Astrocyte of the cerebellum (primary cell): ENCODE measurements around the gene SFI1.

Experiments
- DNase-seq: peaks from one replicate; pipeline ENCODE4 v3.0.0-alpha.2; 2011; ENCODE audit warnings: low read depth
- H3K4me3 ChIP-seq: 2 replicates; pipeline ENCODE4 v1.5.1; 2011; ENCODE audit warnings: mild to moderate bottlenecking, low read depth, low read length, moderate library complexity
- in situ Hi-C: cut with HindIII; loops from 2 replicates; pipeline ENCODE4 v1.10.0; 2017; ENCODE audit warnings: low sequenced_read_pairs
- TF ChIP-seq, protein P1 (sequence below): IDR thresholded peaks from 2 replicates; pipeline ENCODE4 v1.5.1; 2012; ENCODE audit warnings: low read length, low read depth, moderate library complexity, mild to moderate bottlenecking; ENCODE audit errors: missing control alignments

The SFI1 gene

DNA sequence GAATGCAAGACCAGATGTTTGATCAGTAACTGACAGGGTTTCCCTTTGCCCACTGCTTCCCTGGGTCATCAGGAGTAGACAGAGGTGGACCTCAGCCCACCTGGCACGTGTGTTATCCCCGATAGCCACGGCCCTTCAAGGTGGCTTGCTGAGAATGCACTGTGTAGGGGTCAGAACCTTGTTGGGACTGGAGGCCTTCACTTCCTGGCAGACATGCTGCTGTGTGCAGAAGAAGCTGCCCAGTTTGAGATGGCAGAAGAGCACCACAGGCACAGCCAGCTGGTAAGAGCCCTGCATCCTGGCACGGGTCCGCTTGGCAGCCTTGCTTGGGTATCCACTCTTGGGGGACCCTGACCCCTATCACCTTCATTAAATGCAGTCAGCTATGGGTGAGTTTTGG is 81.8 kb downstream of the SFI1 start:
- no peak for DNase-seq
- no peak overlapping the region for H3K4me3 ChIP-seq
- TF ChIP-seq, protein P1, sequence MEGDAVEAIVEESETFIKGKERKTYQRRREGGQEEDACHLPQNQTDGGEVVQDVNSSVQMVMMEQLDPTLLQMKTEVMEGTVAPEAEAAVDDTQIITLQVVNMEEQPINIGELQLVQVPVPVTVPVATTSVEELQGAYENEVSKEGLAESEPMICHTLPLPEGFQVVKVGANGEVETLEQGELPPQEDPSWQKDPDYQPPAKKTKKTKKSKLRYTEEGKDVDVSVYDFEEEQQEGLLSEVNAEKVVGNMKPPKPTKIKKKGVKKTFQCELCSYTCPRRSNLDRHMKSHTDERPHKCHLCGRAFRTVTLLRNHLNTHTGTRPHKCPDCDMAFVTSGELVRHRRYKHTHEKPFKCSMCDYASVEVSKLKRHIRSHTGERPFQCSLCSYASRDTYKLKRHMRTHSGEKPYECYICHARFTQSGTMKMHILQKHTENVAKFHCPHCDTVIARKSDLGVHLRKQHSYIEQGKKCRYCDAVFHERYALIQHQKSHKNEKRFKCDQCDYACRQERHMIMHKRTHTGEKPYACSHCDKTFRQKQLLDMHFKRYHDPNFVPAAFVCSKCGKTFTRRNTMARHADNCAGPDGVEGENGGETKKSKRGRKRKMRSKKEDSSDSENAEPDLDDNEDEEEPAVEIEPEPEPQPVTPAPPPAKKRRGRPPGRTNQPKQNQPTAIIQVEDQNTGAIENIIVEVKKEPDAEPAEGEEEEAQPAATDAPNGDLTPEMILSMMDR = no peak
- in situ Hi-C loops = no loop called here

DNA sequence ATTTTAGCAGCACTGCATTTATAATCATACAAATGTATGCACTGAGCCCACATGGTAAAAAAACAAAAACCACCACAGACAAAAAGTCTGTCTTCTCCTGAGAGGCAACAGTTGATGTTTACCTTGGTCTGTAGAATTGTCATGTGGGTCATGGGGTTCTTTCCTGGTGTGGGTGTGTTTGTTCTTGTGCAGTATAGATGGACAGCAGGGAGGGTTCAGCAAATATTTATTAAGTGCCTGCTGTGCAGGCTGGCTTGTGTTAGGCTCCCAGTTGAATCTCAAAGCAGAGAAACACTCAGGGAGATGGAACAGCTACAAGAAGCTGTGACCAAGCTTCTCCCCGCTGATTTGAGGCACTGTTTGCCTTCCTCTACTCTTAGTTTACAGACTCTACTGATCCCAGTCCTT is 83.5 kb downstream of the SFI1 start:
- DNase-seq = no peak
- TF ChIP-seq, protein P1 = no peak
- no peak overlapping the region for H3K4me3 ChIP-seq
- in situ Hi-C loops = no loop called here

DNA sequence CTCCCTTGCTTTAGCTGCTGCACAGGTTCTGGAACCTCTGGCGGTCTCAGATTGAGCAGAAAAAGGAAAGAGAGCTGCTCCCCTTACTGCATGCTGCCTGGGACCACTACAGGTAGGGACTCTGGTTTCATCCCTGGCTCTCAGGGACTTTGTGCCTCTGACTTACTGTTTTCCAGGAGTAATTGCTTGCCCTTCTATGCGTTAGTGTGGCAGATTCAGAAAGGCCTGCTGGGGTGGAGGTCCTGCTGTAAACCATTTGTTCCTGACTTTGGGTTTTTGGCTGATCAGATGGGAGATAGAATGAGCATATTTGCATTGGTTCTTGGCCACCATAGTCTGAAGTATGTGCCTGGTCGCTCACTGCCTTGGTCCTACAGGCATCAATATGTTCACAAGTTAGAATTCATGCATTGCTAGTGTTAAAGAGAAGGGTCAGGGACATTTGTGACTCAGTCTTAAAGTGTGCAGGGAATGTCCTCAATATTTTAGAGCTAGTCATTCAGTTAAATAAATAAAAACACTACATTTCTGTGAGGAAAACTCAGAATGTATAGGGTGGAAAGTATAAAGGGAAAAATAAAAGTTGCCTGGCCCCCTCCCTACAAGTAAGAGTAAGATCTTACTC is 87.6 kb downstream of the SFI1 start:
- no peak overlapping the region for H3K4me3 ChIP-seq
- in situ Hi-C loops = no loop called here
- TF ChIP-seq, protein P1 = no peak
- no peak for DNase-seq

DNA sequence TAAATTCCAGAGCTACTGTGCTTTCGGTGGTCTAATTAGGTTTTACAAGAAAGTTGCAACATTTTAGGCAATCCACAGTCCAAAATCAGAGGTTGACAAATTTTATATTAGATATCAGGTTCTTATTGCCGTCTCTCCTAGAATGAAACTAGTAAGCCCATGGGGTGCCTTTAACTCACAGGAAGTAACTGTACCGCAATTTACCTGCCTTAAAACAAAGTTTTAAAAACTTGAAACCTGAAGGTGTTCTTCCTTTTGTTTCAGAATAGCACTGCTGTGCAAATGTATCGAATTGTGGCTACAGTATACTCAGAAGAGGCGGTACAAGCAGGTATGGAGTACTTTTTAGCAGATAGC is 88.4 kb downstream of the SFI1 start:
- in situ Hi-C loops = no loop called here
- DNase-seq = no peak
- TF ChIP-seq, protein P1 = no peak
- H3K4me3 ChIP-seq = no peak overlapping the region

DNA sequence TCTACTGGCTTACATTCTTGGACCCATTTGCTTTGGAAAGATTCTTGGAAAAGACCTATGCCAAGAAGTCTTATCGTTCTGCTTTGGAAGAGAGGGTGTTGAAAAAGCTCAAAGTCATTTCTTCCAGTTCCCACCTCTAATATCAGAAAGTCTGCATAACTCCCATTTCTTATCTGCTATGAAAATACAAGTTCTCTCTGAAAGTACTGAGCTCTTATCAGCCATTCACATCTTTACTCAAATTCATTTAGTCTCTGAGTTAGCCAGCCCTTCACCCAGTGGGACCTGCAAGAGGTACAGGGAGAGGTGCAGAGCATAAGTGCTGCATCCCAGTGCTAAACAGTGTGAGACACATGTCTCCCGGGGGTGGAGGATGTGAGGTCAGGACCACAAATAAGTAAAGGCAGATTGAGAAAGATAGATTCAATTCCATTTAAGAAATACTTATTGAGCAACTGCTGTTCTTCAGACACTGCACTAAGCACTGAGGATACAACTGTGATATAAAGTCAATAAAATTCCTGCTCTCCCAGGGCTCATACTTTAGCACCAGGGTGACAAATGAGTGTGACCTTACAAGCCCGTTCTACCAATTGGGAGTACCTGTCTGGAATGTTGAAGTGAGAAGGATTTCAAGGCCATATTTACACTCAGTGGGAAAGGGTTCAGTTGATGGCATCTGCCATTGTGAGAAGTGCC is 89.0 kb downstream of the SFI1 start:
- DNase-seq = no peak
- TF ChIP-seq, protein P1 = no peak
- in situ Hi-C loops = no loop called here
- H3K4me3 ChIP-seq = no peak overlapping the region

DNA sequence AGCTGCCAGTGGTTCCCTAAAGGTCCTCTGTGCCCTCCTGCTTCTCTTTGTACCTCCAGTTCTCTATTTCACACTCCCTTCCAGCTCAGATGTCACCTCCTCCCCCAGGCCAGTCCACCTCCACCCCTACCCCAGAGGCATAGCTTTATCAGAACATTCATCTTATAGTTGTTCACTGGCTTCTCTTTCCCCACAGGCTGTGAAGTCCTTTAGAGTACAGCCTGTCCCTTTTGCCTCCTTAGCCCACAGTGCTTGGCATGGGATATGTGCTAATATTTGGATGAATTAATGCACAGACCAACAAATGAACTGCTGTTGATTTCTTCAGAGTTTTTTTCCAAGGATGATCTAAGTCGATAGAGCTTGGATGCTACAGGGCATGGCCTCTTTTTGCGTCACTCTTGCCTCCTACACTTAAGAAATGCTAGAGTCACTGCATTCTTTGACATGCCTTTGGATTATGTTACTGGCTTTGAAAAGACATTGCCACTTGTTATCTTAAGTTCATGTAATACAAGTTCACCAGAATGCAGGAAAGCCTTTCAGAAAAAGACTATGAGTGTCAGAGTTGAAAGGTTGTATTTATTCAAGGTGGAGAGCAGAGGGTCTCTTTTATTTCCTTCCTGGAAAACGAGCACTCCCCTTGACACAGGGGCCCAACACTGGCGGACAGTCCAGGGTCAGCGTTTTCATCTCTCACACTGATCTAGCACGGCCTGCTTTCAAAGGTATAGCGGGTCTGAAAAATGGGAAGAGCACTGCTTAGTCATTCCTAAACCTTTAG is 90.0 kb downstream of the SFI1 start:
- in situ Hi-C loops = no loop called here
- TF ChIP-seq, protein P1 = no peak
- no peak for DNase-seq

More for the DNA sequence above, 90.0 kb downstream of the SFI1 start:
- H3K4me3 ChIP-seq = no peak overlapping the region
